Measurements from ENCODE around the gene NFYC.

DNA sequence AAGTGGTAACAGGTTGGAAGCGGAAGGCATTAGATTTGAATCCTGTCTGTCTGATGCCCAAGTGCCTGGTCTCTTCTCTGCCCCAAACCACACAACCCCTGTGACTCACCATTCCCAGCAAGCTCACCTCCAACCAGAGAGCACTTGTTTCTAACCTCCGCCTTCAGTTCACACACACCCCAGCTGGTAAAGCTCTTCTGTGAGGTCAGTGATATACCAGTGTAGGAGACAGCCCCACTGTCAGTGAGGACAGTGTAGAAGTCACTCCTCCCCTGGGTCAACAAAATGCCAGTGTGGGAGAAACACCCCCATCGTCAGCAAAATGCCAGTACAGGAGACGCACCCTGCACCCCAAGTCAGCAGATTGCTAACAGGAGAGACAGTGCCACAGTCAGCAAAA, 28.6 kb upstream of the NFYC start:
- TF ChIP-seq EZH2 (IDR thresholded peaks at IDR 0.05) (no peak), POLR2AphosphoS5 (IDR thresholded peaks at IDR 0.05; ENCODE audit: borderline replicate concordance, low read depth, low read length) (no peak), FOXP2 (optimal IDR thresholded peaks at IDR 0.05; ENCODE audit: control extremely low read depth, extremely low read length, insufficient read depth) (no peak)
